Neural progenitor cell (in vitro differentiated cells): ENCODE results near the gene RERE.

Source experiments
- CTCF ChIP-seq: fragments of 200-600 bp; sonication (generic); IDR thresholded peaks from 2 replicates; pipeline ENCODE4 v1.5.1; 2017; ENCODE audit warnings: antibody characterized with exemption, mild to moderate bottlenecking
- EZH2 ChIP-seq: fragments of 200-600 bp; sonication (generic); IDR thresholded peaks from 2 replicates; pipeline ENCODE4 v1.6.1; 2017; ENCODE audit warnings: antibody characterized with exemption, mild to moderate bottlenecking, moderate library complexity

GRCh38 chr1:8315573-8316475 lies 501.6 kb downstream of the RERE start:
- TF ChIP-seq CTCF (peak; percentile 37), EZH2 (no peak)
